PC-3 (cell line): ENCODE measurements around the gene SEMA3D.

ENCODE experiments used
- CTCF ChIP-seq: fragments of 300-600 bp; sonication (generic); conservative IDR thresholded peaks from 2 replicates; pipeline ENCODE4 v1.5.1; 2017; ENCODE audit warnings: antibody characterized with exemption, low read depth, mild to moderate bottlenecking, low read length
- EZH2 ChIP-seq: fragments of 300-600 bp; sonication (generic); IDR thresholded peaks from one replicate; pipeline ENCODE4 v1.6.1; 2017; ENCODE audit warnings: antibody characterized with exemption, mild to moderate bottlenecking, low read length; ENCODE audit not compliant: unreplicated experiment

GRCh38 chr7:85081392-85081791 lies 105.5 kb downstream of the SEMA3D start:
- TF ChIP-seq CTCF (no peak), EZH2 (no peak)
